SK-N-MC (cell line): ENCODE results near the gene AOAH.

Source experiments
- EZH2 ChIP-seq: fragments of 200-600 bp; sonication (generic); IDR thresholded peaks from one replicate; pipeline ENCODE4 v1.6.1; 2017; ENCODE audit warnings: antibody characterized with exemption
- FOXP2 ChIP-seq: optimal IDR thresholded peaks from 2 replicates; pipeline ENCODE3; 2011; ENCODE audit warnings: mild to moderate bottlenecking, moderate library complexity; ENCODE audit not compliant: insufficient read depth; ENCODE audit errors: extremely low read length, control extremely low read depth
- POLR2AphosphoS5 ChIP-seq: IDR thresholded peaks from 2 replicates; pipeline ENCODE4 v1.6.1; 2012; ENCODE audit warnings: mild to moderate bottlenecking, low read depth, low read length, borderline replicate concordance

DNA sequence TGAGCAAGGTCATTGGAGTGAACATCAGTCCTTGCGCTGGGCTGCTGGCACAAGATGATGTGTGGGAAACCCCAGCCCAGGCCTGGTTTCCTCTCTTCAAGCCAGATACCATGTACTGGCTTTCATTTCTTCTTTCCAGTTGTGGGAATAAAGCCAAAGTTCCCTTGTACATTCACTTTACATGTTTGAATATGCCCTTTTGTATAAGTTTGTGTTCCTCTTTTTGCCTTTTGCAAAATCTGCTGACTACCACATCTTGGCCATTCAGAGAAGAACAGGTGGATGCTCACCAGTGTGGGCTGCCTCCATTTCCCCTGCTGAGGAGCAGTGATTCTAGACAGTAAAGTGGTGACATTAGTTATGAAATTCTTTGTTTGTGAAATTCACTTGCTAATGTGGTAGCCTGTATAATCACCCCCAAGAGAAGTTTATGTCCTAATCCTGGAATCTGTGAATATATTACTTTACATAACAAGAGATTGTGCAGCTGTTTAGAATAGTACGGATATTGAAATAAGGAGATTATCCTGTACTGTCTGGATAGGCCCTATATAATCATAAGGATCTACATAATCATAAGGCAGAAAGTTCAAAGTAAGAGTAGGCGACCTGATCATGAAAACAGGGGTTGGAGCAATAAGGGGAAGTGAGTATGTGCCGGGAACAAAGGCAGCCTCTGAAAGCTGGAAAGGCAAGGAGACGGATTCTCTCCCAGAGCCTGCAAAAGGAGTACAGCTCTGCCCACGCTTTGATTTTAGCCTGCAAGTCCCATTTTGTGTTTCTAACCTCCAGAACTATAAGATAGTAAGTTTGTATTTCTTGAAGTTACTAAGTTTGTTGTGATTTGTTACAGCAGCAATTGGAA, 18.8 kb upstream of the AOAH start:
- TF ChIP-seq FOXP2 (no peak), POLR2AphosphoS5 (no peak), EZH2 (no peak)
